SK-N-SH treated with all-trans-retinoic acid at 6 μM for 48 hours (cell line): ENCODE results near the gene CNEP1R1.

ENCODE experiments used
- ARNTL ChIP-seq: fragments of 450-650 bp; formaldehyde crosslinking; IDR thresholded peaks from 2 replicates; pipeline ENCODE4 v1.5.0; 2020; ENCODE audit warnings: low read depth, mild to moderate bottlenecking, moderate library complexity, borderline replicate concordance
- CREB5 ChIP-seq: fragments of 250-450 bp; sonication (Bioruptor Pico); IDR thresholded peaks from 2 replicates; pipeline ENCODE4 v1.5.1; 2020; ENCODE audit warnings: low read depth, mild to moderate bottlenecking, moderate library complexity
- PATZ1 ChIP-seq: fragments of 250-450 bp; sonication (Bioruptor Pico); IDR thresholded peaks from 2 replicates; pipeline ENCODE4 v1.8.0; 2020; ENCODE audit warnings: mild to moderate bottlenecking, moderate library complexity, borderline replicate concordance
- POU6F1 ChIP-seq: fragments of 250-450 bp; sonication (Bioruptor Pico); IDR thresholded peaks from 2 replicates; pipeline ENCODE4 v1.8.0; 2021; ENCODE audit warnings: low read depth, mild to moderate bottlenecking, moderate library complexity, borderline replicate concordance
- RARB ChIP-seq: fragments of 250-450 bp; sonication (Bioruptor Pico); IDR thresholded peaks from 2 replicates; pipeline ENCODE4 v1.8.0; 2021; ENCODE audit warnings: mild to moderate bottlenecking, moderate library complexity
- SNAI2 ChIP-seq: fragments of 250-450 bp; sonication (Bioruptor Pico); IDR thresholded peaks from 2 replicates; pipeline ENCODE4 v1.5.0; 2020; ENCODE audit warnings: mild to moderate bottlenecking, moderate library complexity
- TCF4 ChIP-seq: fragments of 250-450 bp; sonication (Bioruptor Pico); IDR thresholded peaks from 2 replicates; pipeline ENCODE4 v1.8.0; 2021; ENCODE audit warnings: mild to moderate bottlenecking, moderate library complexity, borderline replicate concordance
- TSHZ2 ChIP-seq: fragments of 250-450 bp; sonication (Bioruptor Pico); IDR thresholded peaks from 2 replicates; pipeline ENCODE4 v1.5.0; 2020; ENCODE audit warnings: mild to moderate bottlenecking, moderate library complexity
- ZC3H10 ChIP-seq: fragments of 250-450 bp; sonication (Bioruptor Pico); IDR thresholded peaks from 2 replicates; pipeline ENCODE4 v1.5.1; 2021; ENCODE audit warnings: mild to moderate bottlenecking, moderate library complexity
- ZFP3 ChIP-seq: fragments of 250-450 bp; sonication (Bioruptor Pico); IDR thresholded peaks from 2 replicates; pipeline ENCODE4 v1.5.0; 2020; ENCODE audit warnings: mild to moderate bottlenecking, moderate library complexity
- ZFP30 ChIP-seq: fragments of 450-650 bp; formaldehyde crosslinking; IDR thresholded peaks from 2 replicates; pipeline ENCODE4 v1.5.0; 2022; ENCODE audit warnings: mild to moderate bottlenecking, moderate library complexity
- ZNF565 ChIP-seq: fragments of 450-650 bp; formaldehyde crosslinking; conservative IDR thresholded peaks from 2 replicates; pipeline ENCODE4 v1.5.0; 2020; ENCODE audit warnings: low read depth, mild to moderate bottlenecking, moderate library complexity

- TF ChIP-seq TCF4 (CRISPR knock-in tag) (no peak), ZC3H10 (CRISPR knock-in tag) (no peak), POU6F1 (CRISPR knock-in tag) (no peak), PATZ1 (no peak), ZNF565 (CRISPR knock-in tag) (no peak), ZFP3 (no peak), SNAI2 (no peak), RARB (CRISPR knock-in tag) (no peak), TSHZ2 (CRISPR knock-in tag) (no peak), ZFP30 (CRISPR knock-in tag) (no peak), ARNTL (CRISPR knock-in tag) (no peak), CREB5 (CRISPR knock-in tag) (no peak)
Measured at GRCh38 chr16:50015631-50016030, 9.4 kb upstream of the CNEP1R1 start.
